ENCODE results near the gene ULBP2. TPM values are rescaled to one million over a fixed set of nuclear protein-coding genes. Genes with fewer than 3 reads are reported as not detected.

The ULBP2 gene
- total RNA-seq, 1 donor from 2014 or later, result 0.79 TPM

Other genes starting within 250 kb of the ULBP2 start
- gene LATS1, start 223.9 kb upstream of the ULBP2 start, total RNA-seq, result 4.6 and 7.1 TPM in 2 replicates
- 15.9 and 19.6 TPM in 2 replicates for gene NUP43, start 195.5 kb upstream of the ULBP2 start, total RNA-seq
- gene PCMT1, start 192.3 kb upstream of the ULBP2 start, total RNA-seq, result 74.0 and 76.7 TPM in 2 replicates
- 8.1 and 18.8 TPM in 2 replicates for gene LRP11, start 77.7 kb upstream of the ULBP2 start, total RNA-seq
- gene RAET1E, start 43.9 kb upstream of the ULBP2 start, total RNA-seq, result under 0.01 TPM in 1 of 2 replicates, not detected in the other
- 0.20 and 0.22 TPM in 2 replicates for gene RAET1G, start 18.9 kb upstream of the ULBP2 start, total RNA-seq
- gene ULBP1, start 21.9 kb downstream of the ULBP2 start, total RNA-seq, result under 0.01 and 0.22 TPM in 2 replicates
- gene RAET1L, start 83.5 kb downstream of the ULBP2 start, total RNA-seq, result not detected in 2 replicates
- 2.4 and 4.8 TPM in 2 replicates for gene ULBP3, start 127.1 kb downstream of the ULBP2 start, total RNA-seq
- gene PPP1R14C, start 201.0 kb downstream of the ULBP2 start, total RNA-seq, result not detected in 2 replicates